ENCODE measurements around the gene RPUSD4. TPM values are rescaled to one million over a fixed set of nuclear protein-coding genes. Genes with fewer than 3 reads are reported as not detected.

RPUSD4 gene
- total and polyA plus RNA-seq, 4 donors: 14.5 to 24.0 (median 20.8) TPM

GRCh38 chr11:126165757-126166156 lies 45.7 kb downstream of the RPUSD4 start:
- H3K4me3 ChIP-seq (ENCODE audit: low read length in 2 of 2): no peak overlapping the region
- ATAC-seq (ENCODE audit: low FRiP score) (peak; percentile 55), DNase-seq (peak in 1 of 2 donors; percentile 70)
- no peaks in the 10 kb centered on the region for H3K27me3 ChIP-seq (ENCODE audit: control insufficient read depth in 1 of 2, insufficient read depth in 2 of 2, low read length in 1 of 2)
- 90 to 98% methylated on average over 10 of the region's 10 CpGs for WGBS, 2 donors
- intact Hi-C loops (cut with DNase I): no loop called here
- no peaks in the 10 kb centered on the region for H3K9me3 ChIP-seq (ENCODE audit: control insufficient read depth, low read length)
- no peak overlapping the region for H3K27ac ChIP-seq (ENCODE audit: low read depth in 1 of 2, low read length in 2 of 2)
- H3K4me1 ChIP-seq (ENCODE audit: control insufficient read depth in 1 of 2, insufficient read depth in 2 of 2, low read length in 2 of 2): no peaks in the 10 kb centered on the region
- no peaks in the 10 kb centered on the region for H3K36me3 ChIP-seq (ENCODE audit: control insufficient read depth in 1 of 2, insufficient read depth in 2 of 2, low read length in 1 of 2)

- Histone ChIP-seq H3K27ac (ENCODE audit: low read depth in 1 of 2, low read length in 2 of 2) (no peak overlapping the region), H3K27me3 (ENCODE audit: control insufficient read depth in 1 of 2, insufficient read depth in 2 of 2, low read length in 1 of 2) (no peaks in the 10 kb centered on the region), H3K9me3 (ENCODE audit: control insufficient read depth, low read length) (no peaks in the 10 kb centered on the region), H3K36me3 (ENCODE audit: control insufficient read depth in 1 of 2, insufficient read depth in 2 of 2, low read length in 1 of 2) (no peaks in the 10 kb centered on the region), H3K4me1 (ENCODE audit: control insufficient read depth in 1 of 2, insufficient read depth in 2 of 2, low read length in 2 of 2) (no peaks in the 10 kb centered on the region), H3K4me3 (ENCODE audit: low read length in 2 of 2) (no peak overlapping the region)
- WGBS, 2 donors: 89 to 90% methylated on average over 9 of the region's 9 CpGs
- ATAC-seq (ENCODE audit: low FRiP score) (no peak), DNase-seq (peak in 1 of 2 donors; percentile 42)
- intact Hi-C loops (cut with DNase I): no loop called here
Measured at GRCh38 chr11:126165311-126165720, 46.1 kb downstream of the RPUSD4 start.

GRCh38 chr11:126164781-126165180 lies 46.7 kb downstream of the RPUSD4 start:
- H3K4me1 ChIP-seq (ENCODE audit: control insufficient read depth in 1 of 2, insufficient read depth in 2 of 2, low read length in 2 of 2): no peaks in the 10 kb centered on the region
- intact Hi-C loops (cut with DNase I): no loop called here
- WGBS, 2 donors: 90 to 92% methylated on average over 8 of the region's 8 CpGs
- DNase-seq (peak in 1 of 2 donors; percentile 6), ATAC-seq (ENCODE audit: low FRiP score) (no peak)
- no peak overlapping the region for H3K4me3 ChIP-seq (ENCODE audit: low read length in 2 of 2)
- H3K27ac ChIP-seq (ENCODE audit: low read depth in 1 of 2, low read length in 2 of 2): no peak overlapping the region
- H3K9me3 ChIP-seq (ENCODE audit: control insufficient read depth, low read length): no peaks in the 10 kb centered on the region
- no peaks in the 10 kb centered on the region for H3K36me3 ChIP-seq (ENCODE audit: control insufficient read depth in 1 of 2, insufficient read depth in 2 of 2, low read length in 1 of 2)
- H3K27me3 ChIP-seq (ENCODE audit: control insufficient read depth in 1 of 2, insufficient read depth in 2 of 2, low read length in 1 of 2): no peaks in the 10 kb centered on the region

GRCh38 chr11:126163779-126164178 lies 47.7 kb downstream of the RPUSD4 start:
- Histone ChIP-seq H3K27me3 (ENCODE audit: control insufficient read depth in 1 of 2, insufficient read depth in 2 of 2, low read length in 1 of 2) (no peaks in the 10 kb centered on the region), H3K36me3 (ENCODE audit: control insufficient read depth in 1 of 2, insufficient read depth in 2 of 2, low read length in 1 of 2) (no peaks in the 10 kb centered on the region), H3K4me3 (ENCODE audit: low read length in 2 of 2) (no peak overlapping the region), H3K9me3 (ENCODE audit: control insufficient read depth, low read length) (no peaks in the 10 kb centered on the region), H3K27ac (ENCODE audit: low read depth in 1 of 2, low read length in 2 of 2) (no peak overlapping the region), H3K4me1 (ENCODE audit: control insufficient read depth in 1 of 2, insufficient read depth in 2 of 2, low read length in 2 of 2) (no peaks in the 10 kb centered on the region)
- intact Hi-C loops (cut with DNase I): no loop called here
- peak in 1 of 2 donors; percentile 31 for DNase-seq
- 92 to 95% methylated on average over 9 of the region's 9 CpGs for WGBS, 2 donors
- ATAC-seq (ENCODE audit: low FRiP score): no peak

GRCh38 chr11:126163074-126163700 lies 48.3 kb downstream of the RPUSD4 start:
- H3K36me3 ChIP-seq (ENCODE audit: control insufficient read depth in 1 of 2, insufficient read depth in 2 of 2, low read length in 1 of 2): no peaks in the 10 kb centered on the region
- H3K27me3 ChIP-seq (ENCODE audit: control insufficient read depth in 1 of 2, insufficient read depth in 2 of 2, low read length in 1 of 2): no peaks in the 10 kb centered on the region
- ATAC-seq (ENCODE audit: low FRiP score) (no peak), DNase-seq (peak; percentile 68 to 88)
- H3K4me1 ChIP-seq (ENCODE audit: control insufficient read depth in 1 of 2, insufficient read depth in 2 of 2, low read length in 2 of 2): no peaks in the 10 kb centered on the region
- H3K27ac ChIP-seq (ENCODE audit: low read depth in 1 of 2, low read length in 2 of 2): no peak overlapping the region
- H3K4me3 ChIP-seq (ENCODE audit: low read length in 2 of 2): no peak overlapping the region
- WGBS, 2 donors: 20 to 21% methylated on average over 22 of the region's 22 CpGs
- intact Hi-C loops (cut with DNase I): no loop called here
- no peaks in the 10 kb centered on the region for H3K9me3 ChIP-seq (ENCODE audit: control insufficient read depth, low read length)

- Histone ChIP-seq H3K4me3 (ENCODE audit: low read length in 2 of 2) (no peak overlapping the region), H3K27me3 (ENCODE audit: control insufficient read depth in 1 of 2, insufficient read depth in 2 of 2, low read length in 1 of 2) (no peaks in the 10 kb centered on the region), H3K4me1 (ENCODE audit: control insufficient read depth in 1 of 2, insufficient read depth in 2 of 2, low read length in 2 of 2) (no peaks in the 10 kb centered on the region), H3K9me3 (ENCODE audit: control insufficient read depth, low read length) (no peaks in the 10 kb centered on the region), H3K36me3 (ENCODE audit: control insufficient read depth in 1 of 2, insufficient read depth in 2 of 2, low read length in 1 of 2) (no peaks in the 10 kb centered on the region), H3K27ac (ENCODE audit: low read depth in 1 of 2, low read length in 2 of 2) (no peak overlapping the region)
- WGBS, 2 donors: 78 to 79% methylated on average over 14 of the region's 14 CpGs
- ATAC-seq (ENCODE audit: low FRiP score): no peak
- no peak for DNase-seq
- intact Hi-C loops (cut with DNase I): no loop called here
Measured at GRCh38 chr11:126162306-126163030, 49.0 kb downstream of the RPUSD4 start.

- Histone ChIP-seq H3K27ac (ENCODE audit: low read depth in 1 of 2, low read length in 2 of 2) (no peak overlapping the region), H3K27me3 (ENCODE audit: control insufficient read depth in 1 of 2, insufficient read depth in 2 of 2, low read length in 1 of 2) (no peaks in the 10 kb centered on the region), H3K9me3 (ENCODE audit: control insufficient read depth, low read length) (no peaks in the 10 kb centered on the region), H3K4me1 (ENCODE audit: control insufficient read depth in 1 of 2, insufficient read depth in 2 of 2, low read length in 2 of 2) (no peaks in the 10 kb centered on the region), H3K4me3 (ENCODE audit: low read length in 2 of 2) (no peak overlapping the region), H3K36me3 (ENCODE audit: control insufficient read depth in 1 of 2, insufficient read depth in 2 of 2, low read length in 1 of 2) (no peaks in the 10 kb centered on the region)
- DNase-seq (no peak), ATAC-seq (ENCODE audit: low FRiP score) (no peak)
- intact Hi-C loops (cut with DNase I): no loop called here
- WGBS, 2 donors: 95% methylated on average over 7 of the region's 7 CpGs
Measured at GRCh38 chr11:126161023-126161391, 50.4 kb downstream of the RPUSD4 start.

GRCh38 chr11:126160345-126161022 lies 51.0 kb downstream of the RPUSD4 start:
- intact Hi-C loops (cut with DNase I): no loop called here
- DNase-seq: no peak
- Histone ChIP-seq H3K27me3 (ENCODE audit: control insufficient read depth in 1 of 2, insufficient read depth in 2 of 2, low read length in 1 of 2) (no peaks in the 10 kb centered on the region), H3K4me1 (ENCODE audit: control insufficient read depth in 1 of 2, insufficient read depth in 2 of 2, low read length in 2 of 2) (no peaks in the 10 kb centered on the region), H3K36me3 (ENCODE audit: control insufficient read depth in 1 of 2, insufficient read depth in 2 of 2, low read length in 1 of 2) (no peaks in the 10 kb centered on the region), H3K9me3 (ENCODE audit: control insufficient read depth, low read length) (no peaks in the 10 kb centered on the region), H3K4me3 (ENCODE audit: low read length in 2 of 2) (no peak overlapping the region), H3K27ac (ENCODE audit: low read depth in 1 of 2, low read length in 2 of 2) (no peak overlapping the region)
- 92 to 96% methylated on average over 18 of the region's 18 CpGs for WGBS, 2 donors
- no peak for ATAC-seq (ENCODE audit: low FRiP score)
